SK-N-SH treated with all-trans-retinoic acid at 6 μM for 48 hours (cell line): Measurements from ENCODE around the gene IRF5.

Experiments
- CSDC2 ChIP-seq: fragments of 250-450 bp; sonication (Bioruptor Pico); IDR thresholded peaks from 2 replicates; pipeline ENCODE4 v1.5.0; 2020; ENCODE audit warnings: mild to moderate bottlenecking, moderate library complexity
- CSRNP3 ChIP-seq: fragments of 250-450 bp; sonication (Bioruptor Pico); IDR thresholded peaks from 2 replicates; pipeline ENCODE4 v1.5.1; 2021; ENCODE audit warnings: mild to moderate bottlenecking, moderate library complexity
- GLIS3 ChIP-seq: fragments of 250-450 bp; sonication (Bioruptor Pico); IDR thresholded peaks from 2 replicates; pipeline ENCODE4 v1.5.0; 2020; ENCODE audit warnings: mild to moderate bottlenecking, moderate library complexity
- PATZ1 ChIP-seq: fragments of 250-450 bp; sonication (Bioruptor Pico); IDR thresholded peaks from 2 replicates; pipeline ENCODE4 v1.8.0; 2020; ENCODE audit warnings: mild to moderate bottlenecking, moderate library complexity, borderline replicate concordance
- POU6F1 ChIP-seq: fragments of 250-450 bp; sonication (Bioruptor Pico); IDR thresholded peaks from 2 replicates; pipeline ENCODE4 v1.8.0; 2021; ENCODE audit warnings: low read depth, mild to moderate bottlenecking, moderate library complexity, borderline replicate concordance
- SNAI2 ChIP-seq: fragments of 250-450 bp; sonication (Bioruptor Pico); IDR thresholded peaks from 2 replicates; pipeline ENCODE4 v1.5.0; 2020; ENCODE audit warnings: mild to moderate bottlenecking, moderate library complexity
- TOX ChIP-seq: fragments of 250-450 bp; sonication (Bioruptor Pico); IDR thresholded peaks from 2 replicates; pipeline ENCODE4 v1.8.0; 2021; ENCODE audit warnings: mild to moderate bottlenecking, moderate library complexity, borderline replicate concordance
- ZC3H10 ChIP-seq: fragments of 250-450 bp; sonication (Bioruptor Pico); IDR thresholded peaks from 2 replicates; pipeline ENCODE4 v1.5.1; 2021; ENCODE audit warnings: mild to moderate bottlenecking, moderate library complexity
- ZFP30 ChIP-seq: fragments of 450-650 bp; formaldehyde crosslinking; IDR thresholded peaks from 2 replicates; pipeline ENCODE4 v1.5.0; 2022; ENCODE audit warnings: mild to moderate bottlenecking, moderate library complexity
- ZNF70 ChIP-seq: fragments of 450-650 bp; formaldehyde crosslinking; IDR thresholded peaks from 2 replicates; pipeline ENCODE4 v1.5.0; 2020; ENCODE audit warnings: mild to moderate bottlenecking, moderate library complexity
- ZNF8 ChIP-seq: fragments of 450-650 bp; formaldehyde crosslinking; IDR thresholded peaks from 2 replicates; pipeline ENCODE4 v1.5.0; 2020; ENCODE audit warnings: mild to moderate bottlenecking, moderate library complexity

- no peak for TF ChIP-seq GLIS3 (CRISPR knock-in tag)
- no peak for TF ChIP-seq ZNF8 (CRISPR knock-in tag)
- no peak for TF ChIP-seq TOX
- TF ChIP-seq POU6F1 (CRISPR knock-in tag) = no peak
- no peak for TF ChIP-seq ZNF70 (CRISPR knock-in tag)
- TF ChIP-seq ZFP30 = no peak
- TF ChIP-seq CSRNP3 (CRISPR knock-in tag) = no peak
- no peak for TF ChIP-seq PATZ1 (CRISPR knock-in tag)
- no peak for TF ChIP-seq SNAI2 (CRISPR knock-in tag)
- TF ChIP-seq CSDC2 (CRISPR knock-in tag) = no peak
- no peak for TF ChIP-seq ZC3H10
These were observed 48.6 kb upstream of the IRF5 start for GRCh38 chr7:128889121-128889520.
